Ovary (tissue), 9 donors: ENCODE data around the gene UPK3A. TPM values are rescaled to one million over a fixed set of nuclear protein-coding genes. Genes with fewer than 3 reads are reported as not detected.
A peak's percentile ranks its signal among the peaks of the same experiment; 100 is the strongest.

Experiments used
- DNase-seq, 5 donors: peaks; one replicate each; pipeline ENCODE4 v3.0.0-alpha.2; 2019 to 2020
- H3K27ac ChIP-seq, 2 donors: fragments of 200-600 bp; one replicate each; pipeline versions ENCODE4 v1.5.1 to v1.8.0; 2019 to 2022
- H3K27me3 ChIP-seq: fragments of 200-600 bp; one replicate; pipeline ENCODE4 v1.8.0; 2022
- H3K36me3 ChIP-seq: fragments of 200-600 bp; sonication (generic); one replicate; pipeline ENCODE4 v1.5.1; 2019
- H3K4me1 ChIP-seq: one replicate; pipeline ENCODE4 v1.8.1; 2013; ENCODE audit warnings: mild to moderate bottlenecking, moderate library complexity; ENCODE audit not compliant: insufficient read depth
- H3K4me3 ChIP-seq: fragments of 200-600 bp; sonication (generic); one replicate; pipeline ENCODE4 v1.5.1; 2017
- H3K9me3 ChIP-seq, 2 donors: fragments of 200-600 bp in 1 of 2; sonication (generic) in 1 of 2; one replicate each; pipeline versions ENCODE4 v1.5.1 to v1.8.1; 2013 to 2019; ENCODE audit warnings: mild to moderate bottlenecking in 1 of 2, moderate library complexity in 1 of 2
- CTCF ChIP-seq, 3 donors: fragments of 450-650 bp in 2 of 3; fragments of 200-600 bp in 1 of 3; IDR thresholded peaks; one replicate each; pipeline versions ENCODE4 v1.5.1 to v1.8.0; 2016 to 2022; ENCODE audit warnings: antibody characterized with exemption in 3 of 3, mild to moderate bottlenecking in 1 of 3
- EP300 ChIP-seq: sonication (generic); formaldehyde crosslinking; IDR thresholded peaks from one replicate; pipeline ENCODE4 v1.6.1; 2017; ENCODE audit warnings: antibody characterized with exemption
- POLR2A ChIP-seq: fragments of 450-650 bp; IDR thresholded peaks from one replicate; pipeline ENCODE4 v1.6.1; 2017; ENCODE audit warnings: antibody characterized with exemption, mild to moderate bottlenecking, moderate library complexity
- WGBS, 3 donors: extraction: QIAGEN DNeasy Blood & Tissue Kit in 1 of 3; methylation state at CpG; one replicate each; pipeline versions ENCODE4 v1.1.5 to v1.1.7; 2013 to 2017; 5-methylcytosine and 5-hydroxymethylcytosine counted together
- intact Hi-C, 4 donors: fragments of 100-400 bp; cut with DNase I; formaldehyde crosslinking; loops; one replicate each; pipeline versions ENCODE4 v1.11.0 to v1.15.1; 2022 to 2023
- polyA plus RNA-seq, 2 donors: library from polyadenylated mRNA; stranded (reverse); fragments of 200-250 nt in 1 of 2; fragments of 350-450 nt in 1 of 2; fragmentation: Illumina TruSeq in 1 of 2; extraction: RNeasy Lipid Tissue Mini Kit (QIAGEN cat#74804) in 1 of 2; gene quantifications; one replicate each; pipeline ENCODE4 v1.2.3, GENCODE V29; 2013 to 2014
- total RNA-seq, 7 donors: library from RNA; depleted of rRNA in 2 of 7; stranded (reverse); fragments of >200 nt in 2 of 7; fragmentation: NEBNext Ultra II Directional in 3 of 7; extraction: Animal tissue kit (Norgen Biotek cat#: 25700) in 3 of 7; gene quantifications; one replicate each; pipeline versions ENCODE4 v1.1.0 to v1.2.4, GENCODE V29; 2016 to 2023
- donor health status: DM: no; HTN: no; CAD: no; lungs with moderate emphysema.
- donor health status: DM: no; HTN: no; CAD: no.
- donor health status: Bipolar disorder and iron deficiency.
- donor health status: DM: yes; HTN: yes; CAD: no.
- donor health status: DM: no; HTN: no; CAD: no.
- donor health status: DM: yes; HTN: yes; CAD: no.

The UPK3A gene
- total and polyA plus RNA-seq, 9 donors, result 0.22 TPM; not detected in 8

GRCh38 chr22:45318168-45318557 is 33.4 kb downstream of the UPK3A start:
- Histone ChIP-seq H3K4me1 (peaks cover 4% of the 10 kb centered on the region), H3K27ac (peak overlapping the region in 1 of 2 donors; percentile 81), H3K9me3 (no peaks in the 10 kb centered on the region), H3K27me3 (no peaks in the 10 kb centered on the region), H3K4me3 (no peak overlapping the region), H3K36me3 (no peaks in the 10 kb centered on the region)
- 1 to 3% (median 3%) methylated on average over 8 of the region's 8 CpGs for WGBS, 3 donors
- TF ChIP-seq CTCF (IDR thresholded peaks at IDR 0.05), result no peak
- TF ChIP-seq POLR2A, result no peak
- TF ChIP-seq EP300, result no peak
- intact Hi-C loops, result no loop called here
- DNase-seq, result peak; percentile 79 to 93 (median 89)

- H3K27ac ChIP-seq, result peak overlapping the region in 1 of 2 donors; percentile 81
- no peaks in the 10 kb centered on the region for H3K9me3 ChIP-seq
- H3K4me3 ChIP-seq, result no peak overlapping the region
- intact Hi-C loops, result no loop called here
- WGBS, 3 donors, result 23 to 35% (median 24%) methylated on average over 12 of the region's 12 CpGs
- peaks cover 4% of the 10 kb centered on the region for H3K4me1 ChIP-seq
- peak in 3 of 5 donors; percentile 36 to 51 (median 49) for DNase-seq
- TF ChIP-seq CTCF (IDR thresholded peaks at IDR 0.05) (no peak), EP300 (no peak), POLR2A (no peak)
- H3K27me3 ChIP-seq, result no peaks in the 10 kb centered on the region
- H3K36me3 ChIP-seq, result no peaks in the 10 kb centered on the region
Measured at GRCh38 chr22:45318558-45319323, 34.0 kb downstream of the UPK3A start.

- intact Hi-C loops, result no loop called here
Measured at GRCh38 chr22:45319324-45319685, 34.6 kb downstream of the UPK3A start.

GRCh38 chr22:45320357-45320976 is 35.7 kb downstream of the UPK3A start:
- Histone ChIP-seq H3K4me1 (peaks cover 4% of the 10 kb centered on the region), H3K4me3 (no peak overlapping the region), H3K27me3 (no peaks in the 10 kb centered on the region), H3K27ac (no peak overlapping the region), H3K9me3 (no peaks in the 10 kb centered on the region), H3K36me3 (no peaks in the 10 kb centered on the region)
- TF ChIP-seq CTCF (IDR thresholded peaks at IDR 0.05) (no peak), POLR2A (no peak), EP300 (no peak)
- intact Hi-C loops, result no loop called here
- DNase-seq, result no peak
- 89 to 91% (median 91%) methylated on average over 9 of the region's 9 CpGs for WGBS, 3 donors

More at GRCh38 chr22:45319324-45319685, 34.6 kb downstream of the UPK3A start:
- H3K4me1 ChIP-seq, result peaks cover 4% of the 10 kb centered on the region
- H3K9me3 ChIP-seq, result no peaks in the 10 kb centered on the region
- no peak overlapping the region for H3K4me3 ChIP-seq
- TF ChIP-seq CTCF (IDR thresholded peaks at IDR 0.05) (no peak), EP300 (no peak), POLR2A (no peak)
- H3K27ac ChIP-seq, result peak overlapping the region in 1 of 2 donors; percentile 81
- 16 to 26% (median 20%) methylated on average over 5 of the region's 5 CpGs for WGBS, 3 donors
- DNase-seq, result peak; percentile 51 to 65 (median 59)
- H3K36me3 ChIP-seq, result no peaks in the 10 kb centered on the region
- no peaks in the 10 kb centered on the region for H3K27me3 ChIP-seq
